NCI-H524 treated with DMSO at 0.1 percent for 48 hours (cell line): ENCODE measurements around the gene ITM2C.

ENCODE experiments used
- DNase-seq: peaks from one replicate; lab custom pipeline; 2025; lab: John Stamatoyannopoulos, UW

The ITM2C gene, protein sequence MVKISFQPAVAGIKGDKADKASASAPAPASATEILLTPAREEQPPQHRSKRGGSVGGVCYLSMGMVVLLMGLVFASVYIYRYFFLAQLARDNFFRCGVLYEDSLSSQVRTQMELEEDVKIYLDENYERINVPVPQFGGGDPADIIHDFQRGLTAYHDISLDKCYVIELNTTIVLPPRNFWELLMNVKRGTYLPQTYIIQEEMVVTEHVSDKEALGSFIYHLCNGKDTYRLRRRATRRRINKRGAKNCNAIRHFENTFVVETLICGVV

DNA sequence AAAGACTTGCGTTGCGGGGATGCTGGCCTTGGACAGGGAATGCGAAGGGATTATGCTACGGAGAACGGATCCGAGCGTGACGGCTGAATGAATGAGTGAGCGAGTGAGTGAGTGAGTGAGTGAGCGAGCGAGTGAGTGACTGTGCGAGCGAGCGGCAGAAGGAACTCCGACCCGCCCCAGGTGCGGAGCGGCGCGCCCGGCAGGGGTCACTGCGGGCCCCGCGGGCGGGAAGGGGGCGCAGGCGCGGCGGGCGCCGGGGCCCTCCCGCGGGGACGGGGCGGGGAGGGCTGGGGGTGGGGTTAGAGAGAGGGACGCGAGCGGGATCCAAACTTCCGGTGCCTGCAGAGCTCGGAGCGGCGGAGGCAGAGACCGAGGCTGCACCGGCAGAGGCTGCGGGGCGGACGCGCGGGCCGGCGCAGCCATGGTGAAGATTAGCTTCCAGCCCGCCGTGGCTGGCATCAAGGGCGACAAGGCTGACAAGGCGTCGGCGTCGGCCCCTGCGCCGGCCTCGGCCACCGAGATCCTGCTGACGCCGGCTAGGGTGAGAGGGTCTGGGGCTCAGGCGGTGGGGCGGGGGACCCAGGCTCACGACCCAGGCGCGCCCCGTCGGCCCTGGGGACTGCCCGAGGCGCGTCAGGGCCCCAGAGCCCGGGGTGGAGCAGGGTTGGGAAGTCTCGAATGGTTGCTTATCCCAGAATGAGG, at the start of gene ITM2C:
Gene ITM2C (plus strand): TSS at position 338 of the 702 bp plus-strand sequence. CDS start 84 bp downstream, at position 422.
- no peak for DNase-seq

- no peak for DNase-seq
Measured at GRCh38 chr2:230815088-230815487, 49.7 kb upstream of the ITM2C start.

- no peak for DNase-seq
Measured at GRCh38 chr2:230816735-230817134, 48.0 kb upstream of the ITM2C start.

DNA sequence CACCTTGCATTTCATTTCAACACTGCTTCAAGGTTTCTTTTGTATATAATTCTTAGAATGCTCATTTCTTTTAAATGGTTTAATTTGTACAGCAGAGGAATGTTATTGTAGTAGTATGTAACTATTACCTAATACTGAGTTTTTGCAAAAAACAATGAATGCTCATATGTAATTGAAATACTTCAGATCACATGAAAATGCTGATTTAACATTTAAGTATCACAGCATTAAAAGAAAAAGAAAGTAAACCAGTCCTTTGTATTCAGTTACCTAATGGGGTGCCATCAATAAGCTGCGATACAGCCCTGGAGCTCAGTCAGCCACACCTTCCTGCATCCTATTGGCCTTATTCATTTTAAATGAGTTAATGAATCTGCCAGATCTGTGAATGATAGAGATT, 45.3 kb upstream of the ITM2C start:
- DNase-seq = no peak

- DNase-seq = no peak
Measured at GRCh38 chr2:230821261-230821990, 43.3 kb upstream of the ITM2C start.

DNA sequence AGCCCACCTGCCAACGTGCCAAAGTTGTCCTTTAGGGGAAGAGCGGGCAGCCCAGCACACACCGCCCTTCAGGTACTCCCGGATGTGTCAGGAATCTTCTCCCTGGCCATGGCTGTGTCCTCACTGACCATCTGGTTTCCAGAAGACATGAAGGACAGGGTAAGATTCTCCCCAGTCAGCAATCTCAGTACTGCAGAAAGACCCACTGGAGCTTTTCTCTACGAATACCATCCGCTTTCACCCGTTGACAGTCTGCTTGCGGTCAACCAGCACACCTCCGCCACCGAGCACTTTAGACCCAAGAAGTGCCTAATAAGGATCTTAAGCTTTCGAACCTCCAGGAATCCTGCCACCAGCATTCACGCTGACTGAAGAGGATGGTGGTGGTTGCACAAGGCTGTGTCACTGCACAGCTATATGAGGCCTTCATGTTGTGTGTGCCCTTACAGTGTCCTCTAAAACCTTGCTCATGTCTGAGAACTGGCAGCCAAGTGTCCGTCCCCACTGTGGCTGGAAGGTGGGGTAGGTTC, 42.7 kb upstream of the ITM2C start:
- DNase-seq = no peak

GRCh38 chr2:230823264-230823964, 41.3 kb upstream of the ITM2C start:
- DNase-seq = no peak

GRCh38 chr2:230824406-230824978, 40.2 kb upstream of the ITM2C start:
- DNase-seq = peak; percentile 17

- DNase-seq = no peak
Measured at GRCh38 chr2:230825354-230825753, 39.4 kb upstream of the ITM2C start.

DNA sequence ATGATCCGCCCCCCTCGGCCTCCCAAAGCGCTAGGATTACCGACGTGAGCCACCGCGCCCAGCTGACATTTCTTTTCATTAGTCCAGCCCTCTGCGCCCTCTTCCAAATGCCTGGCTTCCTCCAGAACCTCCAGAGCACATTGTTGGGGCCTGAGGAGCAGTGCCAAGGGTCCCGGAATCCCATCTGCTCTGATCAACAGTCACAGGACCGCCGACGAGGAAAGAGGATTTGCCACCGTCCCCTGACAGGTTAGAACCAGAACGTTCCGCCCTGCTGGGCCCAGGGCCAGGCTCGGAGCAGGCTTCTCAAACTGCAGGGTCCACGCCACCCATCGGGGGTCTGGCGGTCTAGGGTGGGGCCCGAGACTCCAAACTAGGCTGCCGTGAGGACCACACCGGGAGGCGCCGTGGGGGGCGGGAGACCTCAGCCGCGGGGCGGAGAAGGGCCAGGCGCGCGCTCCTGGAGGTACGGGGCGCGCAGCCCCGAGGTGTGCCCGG, 36.9 kb upstream of the ITM2C start:
- no peak for DNase-seq

DNA sequence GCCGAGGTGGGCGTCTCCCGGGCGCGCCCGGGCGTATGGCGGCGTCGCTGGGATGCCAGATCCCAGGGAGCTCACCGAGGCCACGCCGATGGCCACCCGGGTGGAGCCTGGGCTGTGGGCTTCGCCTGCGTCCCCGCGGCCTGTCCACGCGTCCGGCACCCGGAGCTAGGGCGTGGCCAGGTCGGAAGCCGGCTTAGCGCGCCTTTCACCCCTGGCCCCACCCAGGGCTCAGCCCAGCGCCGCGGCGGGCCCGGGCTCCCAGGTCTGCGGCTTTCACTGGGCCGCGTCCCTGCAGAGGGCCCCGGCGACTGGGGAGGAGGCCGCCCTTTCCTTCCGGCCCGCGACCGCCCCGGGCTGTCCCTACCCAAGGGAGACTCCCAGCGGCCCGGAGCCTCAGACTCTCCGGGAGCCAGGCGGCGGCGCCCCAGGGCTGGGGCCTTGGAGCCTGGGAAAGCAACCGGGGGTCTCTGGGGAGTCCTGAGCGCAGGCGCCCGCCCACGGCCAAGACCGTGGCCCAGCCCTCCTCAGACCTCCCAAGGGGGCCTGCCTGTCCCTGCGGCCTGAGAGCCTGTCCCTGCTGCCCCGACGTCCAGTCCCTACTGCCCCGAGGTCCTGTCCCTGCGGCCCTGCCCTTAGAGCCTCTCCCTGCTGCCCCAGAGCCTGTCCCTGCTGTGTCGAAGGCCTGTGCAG, 36.3 kb upstream of the ITM2C start:
- DNase-seq = no peak

- DNase-seq = no peak
Measured at GRCh38 chr2:230829293-230829692, 35.4 kb upstream of the ITM2C start.

DNA sequence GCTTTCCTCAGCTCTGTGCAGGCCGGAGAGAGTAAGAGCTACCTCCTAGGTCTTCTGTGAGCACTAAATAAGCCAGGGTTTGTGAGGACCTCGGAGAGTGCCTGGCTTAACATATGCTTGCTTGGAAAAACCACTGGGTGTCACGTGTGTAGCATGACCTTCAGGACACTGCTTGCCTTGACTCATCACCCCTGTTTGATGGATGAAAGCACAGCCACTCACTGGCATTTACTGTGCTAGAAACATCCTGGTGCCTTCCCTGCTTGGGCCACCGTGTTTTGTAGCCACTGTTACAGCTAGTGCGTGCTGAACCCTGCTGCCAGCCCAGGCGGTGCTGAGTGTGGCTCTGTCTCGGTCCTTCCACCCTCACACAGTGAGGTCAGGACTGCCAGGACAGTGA, 34.8 kb upstream of the ITM2C start:
- DNase-seq = no peak

DNA sequence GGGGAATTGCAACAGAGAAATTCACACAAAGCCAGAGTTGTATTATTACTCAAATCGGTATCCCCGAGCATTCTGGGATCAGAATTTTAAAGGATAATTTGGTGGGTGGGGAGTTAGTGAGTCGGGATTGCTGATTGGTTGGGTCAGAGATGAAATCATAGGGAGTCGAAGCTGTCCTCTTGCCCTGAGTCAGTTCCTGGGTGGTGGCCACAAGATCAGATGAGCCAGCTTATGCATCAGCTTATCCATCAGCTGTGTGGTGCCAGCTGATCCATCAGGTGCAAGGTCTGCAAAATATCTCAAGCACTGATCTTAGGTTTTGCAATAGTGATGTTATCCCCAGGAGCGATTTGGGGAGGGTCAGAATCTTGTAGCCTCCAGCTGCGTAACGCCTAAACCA, 34.3 kb upstream of the ITM2C start:
- DNase-seq = no peak

- DNase-seq = no peak
Measured at GRCh38 chr2:230840301-230840700, 24.4 kb upstream of the ITM2C start.

GRCh38 chr2:230842473-230842872, 22.3 kb upstream of the ITM2C start:
- DNase-seq = peak; percentile 23

DNA sequence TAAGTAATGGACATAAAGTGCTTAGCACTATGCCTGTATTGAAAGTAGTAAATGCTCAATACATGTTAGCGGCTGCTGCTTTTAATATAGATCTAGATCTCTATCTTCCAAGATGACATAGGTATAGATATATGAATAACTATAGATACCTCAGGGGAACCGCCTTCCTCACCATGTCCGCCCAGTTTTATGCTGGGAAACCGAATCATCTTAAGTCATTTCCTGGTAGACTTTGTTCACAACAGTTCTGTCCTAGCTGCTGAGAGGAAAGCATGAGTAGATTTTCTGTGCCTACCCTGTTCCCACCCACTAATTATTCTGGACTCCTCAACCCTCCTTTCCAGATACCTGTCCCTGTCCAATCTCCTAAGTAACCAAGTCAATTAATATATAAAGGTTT, 21.6 kb upstream of the ITM2C start:
- DNase-seq = no peak

DNA sequence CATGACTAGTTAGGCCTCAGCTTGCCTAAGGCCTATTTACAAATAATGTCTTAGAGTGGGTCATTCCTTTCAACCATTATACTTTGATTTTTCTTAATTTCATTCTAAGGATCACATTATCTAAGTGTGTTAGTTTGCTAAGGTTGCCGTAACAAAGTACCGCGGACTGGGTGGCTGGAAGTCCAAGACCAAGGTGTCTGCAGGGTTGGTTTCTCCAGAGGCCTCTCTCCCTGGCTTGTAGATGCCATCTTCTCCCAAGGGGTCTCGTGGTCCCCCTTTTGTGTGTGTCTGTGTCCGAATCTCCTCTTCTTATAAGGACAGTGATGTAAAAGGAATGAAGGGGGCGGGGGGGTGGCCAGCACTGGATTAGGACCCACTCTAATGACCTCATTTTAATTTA, 18.4 kb upstream of the ITM2C start:
- DNase-seq = no peak

DNA sequence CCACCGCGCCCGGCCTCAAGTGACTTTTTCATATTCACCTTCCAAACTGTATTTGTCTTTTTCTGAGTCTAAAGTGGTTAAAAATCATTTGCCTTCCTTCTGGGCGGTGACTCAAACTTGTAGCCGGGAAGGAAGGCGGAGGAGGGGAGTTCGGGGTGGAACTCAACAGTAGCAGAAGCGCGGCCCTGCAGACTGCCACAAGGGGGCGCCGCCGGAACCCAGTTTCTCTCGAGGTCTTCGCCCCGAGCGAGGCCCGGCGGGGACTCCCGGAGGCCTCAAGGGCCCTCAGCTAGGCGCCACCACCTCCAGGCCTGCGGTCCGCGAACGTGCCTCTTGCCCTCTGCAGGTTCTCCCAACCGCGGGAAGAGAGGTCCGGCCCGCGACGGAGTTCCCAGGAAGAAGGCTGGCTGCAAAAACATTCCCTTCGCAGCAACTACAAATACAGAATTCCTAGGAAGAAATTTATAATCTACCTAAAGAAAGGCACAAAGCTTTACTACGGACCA, 16.8 kb upstream of the ITM2C start:
- DNase-seq = no peak

DNA sequence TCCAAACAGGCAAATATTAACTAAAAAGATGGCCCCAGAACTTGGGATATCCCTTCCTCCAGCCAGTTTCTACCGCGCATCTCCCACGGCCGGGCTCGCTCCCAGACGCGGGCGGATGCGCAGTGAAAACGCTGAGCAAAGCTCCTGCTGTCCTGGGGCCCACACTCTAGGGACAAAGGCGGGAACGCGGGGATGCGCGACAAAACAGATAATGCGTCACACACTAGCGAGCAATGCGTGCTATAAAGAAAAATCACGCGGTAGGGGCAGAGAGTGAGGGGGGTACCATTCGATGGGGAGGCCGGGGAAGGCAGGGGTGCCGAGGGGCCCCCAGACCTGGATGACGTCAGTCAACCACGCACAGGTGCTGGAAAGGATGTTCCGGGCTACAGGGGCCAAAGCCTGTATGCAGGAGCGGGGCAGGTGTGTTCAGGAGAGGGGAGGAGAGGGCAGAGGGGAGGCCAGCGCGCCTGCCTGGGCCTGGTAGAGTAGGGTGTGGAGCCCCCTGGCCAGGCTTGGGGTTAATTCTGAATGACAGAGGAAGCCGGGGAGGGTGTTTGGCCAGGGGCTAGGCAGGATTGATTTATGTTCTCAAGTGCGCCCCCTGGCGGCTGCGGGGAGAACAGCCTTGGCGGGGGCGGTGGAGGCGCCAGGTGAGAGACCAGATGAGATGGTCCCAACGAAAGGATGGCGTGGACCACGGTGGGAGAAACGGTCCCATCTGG, 14.9 kb upstream of the ITM2C start:
- no peak for DNase-seq
